Measurements from ENCODE around the gene GABRG3. TPM values are rescaled to one million over a fixed set of nuclear protein-coding genes. Genes with fewer than 3 reads are reported as not detected.

The GABRG3 gene
- total and polyA plus RNA-seq, 10 of the 15 experiments (the other 5 are each of a cell fraction or from before 2014, with no cell fraction given), result 0.15 TPM; not detected in 9

DNA sequence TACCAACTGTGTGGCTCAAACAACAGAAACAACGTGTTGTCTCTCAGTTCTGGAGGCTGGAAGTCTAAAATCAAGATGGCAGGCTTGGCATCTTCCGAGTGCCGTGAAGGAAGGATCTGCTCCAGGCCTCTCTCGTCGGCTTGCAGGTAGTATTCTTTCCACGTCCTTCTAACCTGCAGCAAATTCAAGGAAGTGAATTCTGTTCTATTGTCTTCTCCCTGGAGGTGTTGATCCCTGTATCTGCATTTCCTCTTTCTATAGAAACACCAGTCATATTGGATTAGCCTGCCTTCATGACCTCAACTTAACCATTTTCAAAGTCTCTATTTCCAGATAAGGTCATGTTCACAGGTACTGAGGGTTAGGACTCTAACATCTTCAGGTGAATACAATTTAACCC lies 512.1 kb downstream of the GABRG3 start:
- no peak for FAIRE-seq
- no peaks in the 10 kb centered on the region for H3K4me1 ChIP-seq (ENCODE audit: control insufficient read depth, insufficient read depth, low read length)

DNA sequence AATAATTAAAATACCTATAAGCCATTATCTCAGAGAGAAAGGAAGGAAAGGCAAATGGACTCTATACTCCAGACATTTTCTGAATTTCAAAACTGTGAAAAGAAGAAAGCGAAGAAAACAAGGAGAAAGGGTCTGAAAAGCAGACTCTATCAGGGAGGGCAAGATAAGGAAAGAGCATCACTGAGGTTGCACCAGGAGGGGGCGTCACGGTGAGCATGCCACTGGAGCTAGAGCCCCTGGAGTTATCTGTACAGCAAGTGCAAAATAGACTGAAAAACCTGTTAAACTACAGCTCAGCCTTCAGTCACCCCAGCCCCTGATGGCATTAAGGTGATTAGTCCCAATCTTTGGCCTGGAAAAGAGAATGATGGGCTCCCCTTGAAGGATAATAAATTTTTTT lies 514.3 kb downstream of the GABRG3 start:
- BruUV-seq (replicated peaks), result no TSS peak
- no peak for FAIRE-seq
- Histone ChIP-seq H2AFZ (ENCODE audit: control insufficient read depth, low read depth, low read length) (no peak overlapping the region), H3K36me3 (ENCODE audit: control insufficient read depth in 2 of 2, insufficient read depth in 2 of 2, low read length in 1 of 2) (no peaks in the 10 kb centered on the region), H4K20me1 (ENCODE audit: control insufficient read depth, insufficient read depth) (no peaks in the 10 kb centered on the region), H3K4me2 (ENCODE audit: control insufficient read depth, insufficient read depth) (no peak overlapping the region), H3K27me3 (replicated peaks in 1 of 2; ENCODE audit: control insufficient read depth in 2 of 2, insufficient read depth in 2 of 2, low read length in 1 of 2) (no peaks in the 10 kb centered on the region), H3K4me3 (no peak overlapping the region), H3K79me2 (ENCODE audit: control insufficient read depth, insufficient read depth, low read length) (no peaks in the 10 kb centered on the region), H3K4me1 (ENCODE audit: control insufficient read depth, insufficient read depth, low read length) (no peaks in the 10 kb centered on the region), H3K9me3 (replicated peaks; ENCODE audit: control insufficient read depth, insufficient read depth, low read length) (no peaks in the 10 kb centered on the region; the same call in 2 of the 3 replicates), H3K27ac (ENCODE audit: control insufficient read depth, insufficient read depth) (no peak overlapping the region), H3K9ac (ENCODE audit: control insufficient read depth, insufficient read depth, low read length) (no peak overlapping the region)
- WGBS (ENCODE audit: insufficient coverage, insufficient replicate concordance, low lambda C conversion rate, missing lambda C conversion rate), result 64% methylated on average over 3 of the region's 3 CpGs
- ChIA-PET CTCF (no interaction called here), SMC1A (ENCODE audit: uncharacterized antibody, unreplicated experiment) (no interaction called here), POLR2A (no interaction called here), RAD21 (ENCODE audit: unreplicated experiment) (no interaction called here)
- no peak for ATAC-seq
- no peak for DNase-seq (ENCODE audit: low read depth, low spot score)
- intact Hi-C loops (cut with micrococcal nuclease; ENCODE audit: unreplicated experiment), result no loop called here
- in situ Hi-C loops (cut with MboI), result no loop called here
- no peak for TF ChIP-seq NBN (IDR thresholded peaks at IDR 0.05)
- TF ChIP-seq, protein P1, sequence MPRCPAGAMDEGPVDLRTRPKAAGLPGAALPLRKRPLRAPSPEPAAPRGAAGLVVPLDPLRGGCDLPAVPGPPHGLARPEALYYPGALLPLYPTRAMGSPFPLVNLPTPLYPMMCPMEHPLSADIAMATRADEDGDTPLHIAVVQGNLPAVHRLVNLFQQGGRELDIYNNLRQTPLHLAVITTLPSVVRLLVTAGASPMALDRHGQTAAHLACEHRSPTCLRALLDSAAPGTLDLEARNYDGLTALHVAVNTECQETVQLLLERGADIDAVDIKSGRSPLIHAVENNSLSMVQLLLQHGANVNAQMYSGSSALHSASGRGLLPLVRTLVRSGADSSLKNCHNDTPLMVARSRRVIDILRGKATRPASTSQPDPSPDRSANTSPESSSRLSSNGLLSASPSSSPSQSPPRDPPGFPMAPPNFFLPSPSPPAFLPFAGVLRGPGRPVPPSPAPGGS (IDR thresholded peaks at IDR 0.05; ENCODE audit: borderline replicate concordance, insufficient read depth, low read depth, low read length, poor library complexity, severe bottlenecking), result no peak
- TF ChIP-seq CEBPB (IDR thresholded peaks at IDR 0.05; ENCODE audit: borderline replicate concordance in 1 of 2, low read depth in 2 of 2, low read length in 2 of 2), result no peak
- TF ChIP-seq RFX5 (IDR thresholded peaks at IDR 0.05; ENCODE audit: low read depth, low read length), result no peak
- no peak for TF ChIP-seq JUNB (IDR thresholded peaks at IDR 0.05)
- TF ChIP-seq STAT3 (IDR thresholded peaks at IDR 0.05; ENCODE audit: low read depth, low read length), result no peak
- TF ChIP-seq EGR1 (IDR thresholded peaks at IDR 0.05; ENCODE audit: borderline replicate concordance in 1 of 2, low read depth in 2 of 2, low read length in 2 of 2), result no peak
- TF ChIP-seq NFXL1 (IDR thresholded peaks at IDR 0.05; ENCODE audit: borderline replicate concordance), result no peak
- TF ChIP-seq PAX5 (IDR thresholded peaks at IDR 0.05; ENCODE audit: borderline replicate concordance, low read depth, low read length), result no peak
- no peak for TF ChIP-seq POU2F2 (IDR thresholded peaks at IDR 0.05; ENCODE audit: borderline replicate concordance, low read depth, low read length)
- TF ChIP-seq ZSCAN29 (IDR thresholded peaks at IDR 0.05), result no peak
- no peak for TF ChIP-seq MEF2A (IDR thresholded peaks at IDR 0.05; ENCODE audit: insufficient read depth, low read depth, low read length)
- no peak for TF ChIP-seq HDAC6 (IDR thresholded peaks at IDR 0.05; ENCODE audit: unreplicated experiment)
- TF ChIP-seq, protein P2, sequence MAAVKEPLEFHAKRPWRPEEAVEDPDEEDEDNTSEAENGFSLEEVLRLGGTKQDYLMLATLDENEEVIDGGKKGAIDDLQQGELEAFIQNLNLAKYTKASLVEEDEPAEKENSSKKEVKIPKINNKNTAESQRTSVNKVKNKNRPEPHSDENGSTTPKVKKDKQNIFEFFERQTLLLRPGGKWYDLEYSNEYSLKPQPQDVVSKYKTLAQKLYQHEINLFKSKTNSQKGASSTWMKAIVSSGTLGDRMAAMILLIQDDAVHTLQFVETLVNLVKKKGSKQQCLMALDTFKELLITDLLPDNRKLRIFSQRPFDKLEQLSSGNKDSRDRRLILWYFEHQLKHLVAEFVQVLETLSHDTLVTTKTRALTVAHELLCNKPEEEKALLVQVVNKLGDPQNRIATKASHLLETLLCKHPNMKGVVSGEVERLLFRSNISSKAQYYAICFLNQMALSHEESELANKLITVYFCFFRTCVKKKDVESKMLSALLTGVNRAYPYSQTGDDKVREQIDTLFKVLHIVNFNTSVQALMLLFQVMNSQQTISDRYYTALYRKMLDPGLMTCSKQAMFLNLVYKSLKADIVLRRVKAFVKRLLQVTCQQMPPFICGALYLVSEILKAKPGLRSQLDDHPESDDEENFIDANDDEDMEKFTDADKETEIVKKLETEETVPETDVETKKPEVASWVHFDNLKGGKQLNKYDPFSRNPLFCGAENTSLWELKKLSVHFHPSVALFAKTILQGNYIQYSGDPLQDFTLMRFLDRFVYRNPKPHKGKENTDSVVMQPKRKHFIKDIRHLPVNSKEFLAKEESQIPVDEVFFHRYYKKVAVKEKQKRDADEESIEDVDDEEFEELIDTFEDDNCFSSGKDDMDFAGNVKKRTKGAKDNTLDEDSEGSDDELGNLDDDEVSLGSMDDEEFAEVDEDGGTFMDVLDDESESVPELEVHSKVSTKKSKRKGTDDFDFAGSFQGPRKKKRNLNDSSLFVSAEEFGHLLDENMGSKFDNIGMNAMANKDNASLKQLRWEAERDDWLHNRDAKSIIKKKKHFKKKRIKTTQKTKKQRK (IDR thresholded peaks at IDR 0.05; ENCODE audit: low read depth, low read length), result no peak

More for the DNA sequence above, 512.1 kb downstream of the GABRG3 start:
- no peaks in the 10 kb centered on the region for H4K20me1 ChIP-seq (ENCODE audit: control insufficient read depth, insufficient read depth)
- intact Hi-C loops (cut with micrococcal nuclease; ENCODE audit: unreplicated experiment) (no loop called here), in situ Hi-C loops (cut with MboI) (no loop called here)
- no peak overlapping the region for H2AFZ ChIP-seq (ENCODE audit: control insufficient read depth, low read depth, low read length)
- H3K4me2 ChIP-seq (ENCODE audit: control insufficient read depth, insufficient read depth), result no peak overlapping the region
- no peak for TF ChIP-seq TCF7 (IDR thresholded peaks at IDR 0.05; ENCODE audit: borderline replicate concordance)
- no peak for TF ChIP-seq CREB1 (IDR thresholded peaks at IDR 0.05; ENCODE audit: low read depth)
- TF ChIP-seq EGR1 (IDR thresholded peaks at IDR 0.05; ENCODE audit: borderline replicate concordance in 1 of 2, low read depth in 2 of 2, low read length in 2 of 2), result no peak
- H3K4me3 ChIP-seq, result no peak overlapping the region
- no peaks in the 10 kb centered on the region for H3K27me3 ChIP-seq (replicated peaks in 1 of 2; ENCODE audit: control insufficient read depth in 2 of 2, insufficient read depth in 2 of 2, low read length in 1 of 2)
- BruUV-seq (replicated peaks), result no TSS peak
- no peak overlapping the region for H3K27ac ChIP-seq (ENCODE audit: control insufficient read depth, insufficient read depth)
- ChIA-PET SMC1A (ENCODE audit: uncharacterized antibody, unreplicated experiment) (no interaction called here), POLR2A (no interaction called here), RAD21 (ENCODE audit: unreplicated experiment) (no interaction called here), CTCF (no interaction called here)
- H3K36me3 ChIP-seq (ENCODE audit: control insufficient read depth in 2 of 2, insufficient read depth in 2 of 2, low read length in 1 of 2), result no peaks in the 10 kb centered on the region
- no peak overlapping the region for H3K9ac ChIP-seq (ENCODE audit: control insufficient read depth, insufficient read depth, low read length)
- H3K9me3 ChIP-seq (replicated peaks; ENCODE audit: control insufficient read depth, insufficient read depth, low read length), result no peaks in the 10 kb centered on the region; the same call in 2 of the 3 replicates
- DNase-seq (ENCODE audit: low read depth, low spot score), result no peak
- no peaks in the 10 kb centered on the region for H3K79me2 ChIP-seq (ENCODE audit: control insufficient read depth, insufficient read depth, low read length)
- no peak for ATAC-seq
- 37% methylated on average over 6 of the region's 6 CpGs for WGBS (ENCODE audit: insufficient coverage, insufficient replicate concordance, low lambda C conversion rate, missing lambda C conversion rate)
